ENCODE measurements around the gene TEK. TPM values are rescaled to one million over a fixed set of nuclear protein-coding genes. Genes with fewer than 3 reads are reported as not detected.

The TEK gene
- total and polyA plus RNA-seq, 2 experiments from 2014 or later, result 0.60 to 1.4 TPM

DNA sequence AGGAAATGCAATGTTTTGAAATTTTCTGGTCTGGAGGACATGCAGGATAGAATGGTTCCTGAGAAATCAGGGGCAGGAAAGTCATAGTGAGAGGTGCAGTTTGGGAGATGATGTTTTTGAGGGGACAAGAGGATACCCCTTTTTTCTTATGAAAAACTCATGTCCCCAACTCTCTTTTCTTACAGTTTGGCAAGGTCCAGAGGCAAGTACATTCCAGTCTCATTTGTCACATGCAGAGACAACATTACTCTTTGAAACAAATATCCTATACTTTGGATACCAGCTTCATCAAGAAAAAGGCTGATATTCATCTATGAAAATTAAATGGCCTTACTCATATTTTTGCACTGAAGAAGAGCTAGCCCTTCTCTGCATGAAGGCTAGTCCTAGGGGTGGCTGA is 139.7 kb downstream of the TEK start:
- Histone ChIP-seq H3K9me3 (ENCODE audit: low read depth) (no peaks in the 10 kb centered on the region), H3K27me3 (no peaks in the 10 kb centered on the region), H3K4me3 (no peak overlapping the region), H3K36me3 (no peaks in the 10 kb centered on the region), H3K4me1 (ENCODE audit: low read depth) (no peaks in the 10 kb centered on the region), H3K27ac (no peak overlapping the region)
- TF ChIP-seq, protein P1, sequence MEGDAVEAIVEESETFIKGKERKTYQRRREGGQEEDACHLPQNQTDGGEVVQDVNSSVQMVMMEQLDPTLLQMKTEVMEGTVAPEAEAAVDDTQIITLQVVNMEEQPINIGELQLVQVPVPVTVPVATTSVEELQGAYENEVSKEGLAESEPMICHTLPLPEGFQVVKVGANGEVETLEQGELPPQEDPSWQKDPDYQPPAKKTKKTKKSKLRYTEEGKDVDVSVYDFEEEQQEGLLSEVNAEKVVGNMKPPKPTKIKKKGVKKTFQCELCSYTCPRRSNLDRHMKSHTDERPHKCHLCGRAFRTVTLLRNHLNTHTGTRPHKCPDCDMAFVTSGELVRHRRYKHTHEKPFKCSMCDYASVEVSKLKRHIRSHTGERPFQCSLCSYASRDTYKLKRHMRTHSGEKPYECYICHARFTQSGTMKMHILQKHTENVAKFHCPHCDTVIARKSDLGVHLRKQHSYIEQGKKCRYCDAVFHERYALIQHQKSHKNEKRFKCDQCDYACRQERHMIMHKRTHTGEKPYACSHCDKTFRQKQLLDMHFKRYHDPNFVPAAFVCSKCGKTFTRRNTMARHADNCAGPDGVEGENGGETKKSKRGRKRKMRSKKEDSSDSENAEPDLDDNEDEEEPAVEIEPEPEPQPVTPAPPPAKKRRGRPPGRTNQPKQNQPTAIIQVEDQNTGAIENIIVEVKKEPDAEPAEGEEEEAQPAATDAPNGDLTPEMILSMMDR (IDR thresholded peaks at IDR 0.05; ENCODE audit: low read depth, low read length), result no peak
- peak in 1 of 2 donors; percentile 8 for DNase-seq (ENCODE audit: low read depth in 1 of 2, low spot score in 1 of 2)

DNA sequence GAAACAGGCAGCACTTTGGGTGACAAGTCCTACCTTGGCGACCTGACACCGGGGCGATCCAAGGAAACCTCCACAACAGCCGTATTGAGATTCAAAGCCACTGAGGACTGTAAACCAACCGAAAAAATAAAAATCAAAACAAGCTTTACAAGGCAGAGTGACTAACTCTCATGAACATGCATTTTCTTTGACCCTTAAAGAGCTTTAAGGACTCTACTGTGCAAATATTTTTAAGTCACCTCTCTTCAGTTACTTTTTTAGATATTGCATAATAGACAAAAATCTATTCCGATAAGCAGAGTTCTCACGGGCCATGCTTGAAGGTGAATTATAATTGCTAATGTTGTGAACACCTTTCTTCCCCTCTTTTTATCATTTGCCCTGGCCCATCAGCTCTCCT is 149.6 kb downstream of the TEK start:
- no peak overlapping the region for H3K4me3 ChIP-seq
- H3K27me3 ChIP-seq, result no peaks in the 10 kb centered on the region
- H3K27ac ChIP-seq, result no peak overlapping the region
- no peaks in the 10 kb centered on the region for H3K36me3 ChIP-seq
- TF ChIP-seq, protein P1 (IDR thresholded peaks at IDR 0.05; ENCODE audit: low read depth, low read length), result no peak
- H3K4me1 ChIP-seq (ENCODE audit: low read depth), result no peaks in the 10 kb centered on the region
- H3K9me3 ChIP-seq (ENCODE audit: low read depth), result no peaks in the 10 kb centered on the region
- no peak for DNase-seq (ENCODE audit: low read depth in 1 of 2, low spot score in 1 of 2)

DNA sequence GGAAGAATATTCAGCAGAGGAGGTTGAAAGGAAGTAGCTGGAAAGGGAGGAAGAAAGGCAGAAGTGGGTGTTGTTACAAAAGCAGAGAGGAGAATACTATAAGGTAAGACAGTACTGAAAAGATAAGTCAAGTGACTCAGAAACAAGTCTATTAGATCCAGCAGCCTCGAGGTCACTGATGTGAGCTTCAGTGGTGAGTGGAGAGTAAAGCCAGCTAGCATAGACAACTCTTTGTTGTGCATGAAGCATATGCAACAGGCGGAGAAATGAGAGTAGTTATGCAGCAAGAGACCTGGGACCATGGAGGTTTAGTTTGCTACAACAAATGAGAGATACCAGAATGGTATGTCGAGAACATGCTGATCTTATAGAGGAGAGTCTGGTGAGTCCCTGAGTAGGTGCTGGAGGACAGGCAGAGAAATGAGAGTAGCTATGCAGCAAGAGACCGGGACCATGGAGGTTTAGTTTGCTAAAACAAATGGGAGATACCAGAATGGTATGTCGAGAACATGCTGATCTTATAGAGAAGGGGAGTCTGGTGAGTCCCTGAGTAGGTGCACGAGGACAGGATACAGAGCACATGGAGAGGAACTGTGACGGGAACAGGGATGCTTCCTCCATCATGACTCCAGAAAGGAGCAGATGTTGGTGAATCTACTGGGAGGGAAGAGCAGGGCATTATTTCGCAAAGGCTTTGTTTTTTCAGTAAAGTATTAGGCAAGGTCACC is 151.9 kb downstream of the TEK start:
- TF ChIP-seq, protein P1 (IDR thresholded peaks at IDR 0.05; ENCODE audit: low read depth, low read length), result no peak
- Histone ChIP-seq H3K27me3 (no peaks in the 10 kb centered on the region), H3K4me1 (ENCODE audit: low read depth) (no peaks in the 10 kb centered on the region), H3K9me3 (ENCODE audit: low read depth) (no peaks in the 10 kb centered on the region), H3K36me3 (no peaks in the 10 kb centered on the region), H3K27ac (no peak overlapping the region), H3K4me3 (no peak overlapping the region)
- no peak for DNase-seq (ENCODE audit: low read depth in 1 of 2, low spot score in 1 of 2)

DNA sequence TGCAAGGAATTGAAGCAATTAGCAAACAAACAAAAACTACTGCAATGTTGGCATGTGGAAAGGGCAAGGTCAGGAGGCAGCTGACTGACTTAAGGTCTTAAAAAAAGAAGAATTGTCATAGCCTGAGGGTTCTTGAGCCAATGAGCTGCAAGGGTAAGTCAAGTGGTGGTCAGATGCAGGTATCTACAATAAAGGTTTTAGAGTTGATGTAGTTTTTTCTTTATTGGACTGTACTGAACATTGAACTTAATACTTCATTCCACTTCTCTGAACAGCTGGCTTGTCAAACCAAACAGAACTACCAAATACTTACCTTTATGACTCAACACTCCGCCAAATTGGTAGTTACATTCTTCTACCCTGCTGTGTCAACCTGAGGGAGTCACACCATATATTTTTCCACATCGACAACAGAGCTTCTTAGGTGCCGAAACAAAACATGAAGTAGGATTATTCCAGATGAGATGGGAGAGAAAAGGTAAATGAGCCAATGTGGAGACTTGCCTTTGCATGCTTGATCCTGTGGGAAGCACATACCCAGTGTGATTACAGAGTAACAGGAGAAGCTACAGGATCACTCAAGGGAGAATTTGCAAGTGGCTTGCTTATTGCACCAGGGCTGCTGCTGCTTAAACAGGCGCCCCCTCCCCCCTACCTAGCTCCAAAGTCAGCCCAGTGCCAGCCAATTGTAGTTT is 152.6 kb downstream of the TEK start:
- H3K4me1 ChIP-seq (ENCODE audit: low read depth), result no peaks in the 10 kb centered on the region
- DNase-seq (ENCODE audit: low read depth in 1 of 2, low spot score in 1 of 2), result no peak
- H3K4me3 ChIP-seq, result no peak overlapping the region
- no peaks in the 10 kb centered on the region for H3K36me3 ChIP-seq
- no peaks in the 10 kb centered on the region for H3K9me3 ChIP-seq (ENCODE audit: low read depth)
- TF ChIP-seq, protein P1 (IDR thresholded peaks at IDR 0.05; ENCODE audit: low read depth, low read length), result no peak
- no peaks in the 10 kb centered on the region for H3K27me3 ChIP-seq
- no peak overlapping the region for H3K27ac ChIP-seq

DNA sequence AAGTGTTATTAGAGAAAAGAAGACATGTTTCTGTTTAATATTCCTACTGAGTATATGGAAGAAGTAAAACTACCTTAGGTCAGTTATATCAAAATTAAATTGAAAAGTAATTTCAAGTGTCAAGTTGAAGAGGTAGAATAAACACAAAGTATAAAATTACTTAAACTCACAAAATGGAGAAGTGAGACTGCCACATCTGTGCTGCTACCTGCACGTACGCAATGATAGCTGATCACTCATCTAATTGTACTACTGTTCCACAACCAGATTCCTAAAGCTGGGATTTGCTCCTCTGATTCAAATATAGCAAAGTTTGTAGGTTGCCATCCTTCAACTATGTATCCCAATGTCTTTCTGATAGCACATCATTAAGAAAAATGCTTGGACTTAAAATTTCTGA is 163.1 kb downstream of the TEK start:
- no peak overlapping the region for H3K4me3 ChIP-seq
- no peaks in the 10 kb centered on the region for H3K27me3 ChIP-seq
- H3K9me3 ChIP-seq (ENCODE audit: low read depth), result no peaks in the 10 kb centered on the region
- H3K27ac ChIP-seq, result no peak overlapping the region
- no peaks in the 10 kb centered on the region for H3K4me1 ChIP-seq (ENCODE audit: low read depth)
- no peaks in the 10 kb centered on the region for H3K36me3 ChIP-seq
- TF ChIP-seq, protein P1 (IDR thresholded peaks at IDR 0.05; ENCODE audit: low read depth, low read length), result no peak
- no peak for DNase-seq (ENCODE audit: low read depth in 1 of 2, low spot score in 1 of 2)
